ENCODE data around the gene ECEL1. TPM values are rescaled to one million over a fixed set of nuclear protein-coding genes. Genes with fewer than 3 reads are reported as not detected.
"Not testable (repeated sequence)": the region's sequence is repeated elsewhere in the genome, so short reads cannot be mapped to it uniquely, and the experiment has no call there.

The ECEL1 gene
- total and polyA plus RNA-seq, 2 experiments from 2014 or later, result 6.7 to 17.5 TPM

DNA sequence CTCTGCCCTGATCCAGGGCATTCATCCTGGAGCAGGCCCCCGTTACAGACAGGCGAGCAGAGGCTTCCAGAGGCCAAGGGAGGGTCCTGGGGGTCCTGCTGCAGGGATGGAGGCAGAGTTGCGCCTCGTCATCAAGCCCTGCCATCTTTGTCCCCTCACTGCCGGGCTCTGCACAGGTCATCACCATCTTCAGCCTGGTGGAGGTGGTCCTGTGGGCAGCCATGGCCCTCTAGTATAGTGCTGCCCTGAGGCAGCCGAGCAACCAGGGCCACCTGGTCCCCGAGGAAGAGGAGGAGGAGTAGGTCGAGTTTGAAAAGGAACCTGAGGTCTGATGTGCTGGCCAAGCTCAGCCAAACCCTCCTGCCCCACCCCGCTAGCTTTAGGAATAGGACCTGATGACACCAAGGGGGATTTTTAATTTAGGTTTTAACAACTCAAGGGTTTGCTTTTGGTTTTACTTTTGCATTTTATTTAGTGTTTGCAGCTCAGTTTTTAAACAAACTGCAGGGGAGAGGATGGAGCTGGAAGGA lies 40.5 kb downstream of the ECEL1 start:
- no peak overlapping the region for H3K4me2 ChIP-seq
- no peak for DNase-seq (ENCODE audit: low spot score)
- no peak overlapping the region for H3K27ac ChIP-seq (ENCODE audit: low read depth)

DNA sequence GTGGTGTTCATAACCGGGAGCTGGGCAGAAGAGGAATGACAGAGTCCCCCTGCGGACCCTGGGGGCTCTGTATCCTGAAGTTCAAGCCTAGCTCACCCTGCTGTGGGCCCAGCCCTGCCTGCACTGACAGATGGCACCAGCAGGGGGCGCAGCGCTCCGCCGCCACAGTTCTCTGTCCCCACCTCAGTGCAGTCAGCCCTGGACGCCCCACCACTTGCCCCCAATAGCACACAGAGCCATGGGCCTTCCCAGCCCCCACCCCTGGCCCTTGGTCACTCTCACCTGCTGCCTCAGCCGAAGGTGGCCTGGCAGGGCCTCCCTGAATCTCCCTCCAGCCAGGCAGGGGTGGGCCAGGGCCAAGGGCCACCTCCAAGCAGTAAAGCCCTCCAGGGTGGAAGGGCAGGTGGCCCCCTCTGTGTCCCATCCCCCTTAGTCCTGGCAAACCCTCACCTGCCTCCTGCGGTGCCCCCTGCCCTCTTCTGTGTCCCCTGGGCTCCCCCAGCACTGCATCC lies 41.3 kb downstream of the ECEL1 start:
- H3K27me3 Mint-ChIP-seq (ENCODE audit: insufficient read depth, low read depth, poor library complexity), result peaks cover 21% of the 10 kb centered on the region
- H3K4me3 ChIP-seq; H3K4me1 ChIP-seq (ENCODE audit: insufficient read depth); H3K79me2 ChIP-seq (replicated peaks; ENCODE audit: insufficient read depth); DNase-seq (ENCODE audit: low spot score); H3K4me1 Mint-ChIP-seq; H2AFZ ChIP-seq; H3K27ac Mint-ChIP-seq; H3K4me3 Mint-ChIP-seq; H3K36me3 Mint-ChIP-seq (ENCODE audit: low read depth); H3K4me2 ChIP-seq; H3K36me3 ChIP-seq (ENCODE audit: insufficient read depth); H3K9me2 ChIP-seq (ENCODE audit: insufficient read depth); H3F3A ChIP-seq (replicated peaks; ENCODE audit: low read depth); H4K20me1 ChIP-seq (replicated peaks; ENCODE audit: insufficient read depth); H3K27me3 ChIP-seq (ENCODE audit: insufficient read depth); H3K9me3 Mint-ChIP-seq; H3K27ac ChIP-seq (ENCODE audit: low read depth): not testable (repeated sequence)
- ATAC-seq, result peak; percentile 75
- peak; percentile 26 to 28; a peak in 1 of 4 replicates for TF ChIP-seq CTCF (conservative IDR thresholded peaks at IDR 0.05; ENCODE audit: low read depth in 2 of 2)

More for the DNA sequence above, 40.5 kb downstream of the ECEL1 start:
- H3K27me3 Mint-ChIP-seq (ENCODE audit: insufficient read depth, low read depth, poor library complexity), result peaks cover 18% of the 10 kb centered on the region
- Histone ChIP-seq H3F3A (replicated peaks; ENCODE audit: low read depth) (no peaks in the 10 kb centered on the region), H3K4me1 (ENCODE audit: insufficient read depth) (no peaks in the 10 kb centered on the region), H4K20me1 (replicated peaks; ENCODE audit: insufficient read depth) (no peaks in the 10 kb centered on the region), H3K79me2 (replicated peaks; ENCODE audit: insufficient read depth) (no peaks in the 10 kb centered on the region), H3K4me3 (no peak overlapping the region), H3K9me2 (ENCODE audit: insufficient read depth) (no peaks in the 10 kb centered on the region), H3K36me3 (ENCODE audit: insufficient read depth) (no peaks in the 10 kb centered on the region), H3K27me3 (ENCODE audit: insufficient read depth) (no peaks in the 10 kb centered on the region), H2AFZ (no peak overlapping the region)
- H3K4me1 Mint-ChIP-seq, result no peaks in the 10 kb centered on the region; the same call in 2 of the 3 replicates
- no peak for ATAC-seq
- no peaks in the 10 kb centered on the region for H3K36me3 Mint-ChIP-seq (ENCODE audit: low read depth)
- no peaks in the 10 kb centered on the region for H3K9me3 Mint-ChIP-seq
- H3K4me3 Mint-ChIP-seq, result no peak overlapping the region
- H3K27ac Mint-ChIP-seq, result no peak overlapping the region
- TF ChIP-seq CTCF (conservative IDR thresholded peaks at IDR 0.05; ENCODE audit: low read depth in 2 of 2) (no peak), CREB1 (CRISPR knock-in tag; IDR thresholded peaks at IDR 0.05; ENCODE audit: low read depth) (no peak), JUNB (IDR thresholded peaks at IDR 0.05; ENCODE audit: unreplicated experiment) (no peak)

GRCh38 chr2:232445149-232445885 lies 42.3 kb downstream of the ECEL1 start:
- H4K20me1 ChIP-seq (replicated peaks; ENCODE audit: insufficient read depth); H3K4me3 Mint-ChIP-seq; H3K4me2 ChIP-seq; H3K9me3 Mint-ChIP-seq; H3K36me3 Mint-ChIP-seq (ENCODE audit: low read depth); H2AFZ ChIP-seq; H3F3A ChIP-seq (replicated peaks; ENCODE audit: low read depth); H3K4me3 ChIP-seq; H3K27me3 ChIP-seq (ENCODE audit: insufficient read depth); H3K4me1 ChIP-seq (ENCODE audit: insufficient read depth); H3K27ac Mint-ChIP-seq; H3K27ac ChIP-seq (ENCODE audit: low read depth); H3K9me2 ChIP-seq (ENCODE audit: insufficient read depth); ATAC-seq; DNase-seq (ENCODE audit: low spot score); H3K79me2 ChIP-seq (replicated peaks; ENCODE audit: insufficient read depth); H3K4me1 Mint-ChIP-seq; H3K36me3 ChIP-seq (ENCODE audit: insufficient read depth): not testable (repeated sequence)
- peaks cover 14% of the 10 kb centered on the region for H3K27me3 Mint-ChIP-seq (ENCODE audit: insufficient read depth, low read depth, poor library complexity)
